Renal cortical epithelial cell (primary cell): Measurements from ENCODE around the gene LIN54. TPM values are rescaled to one million over a fixed set of nuclear protein-coding genes. Genes with fewer than 3 reads are reported as not detected.
A peak's percentile ranks its signal among the peaks of the same experiment; 100 is the strongest.

Source experiments
- DNase-seq: peaks from one replicate; pipeline ENCODE4 v3.0.0-alpha.2; 2011; ENCODE audit warnings: low read depth
- total RNA-seq: library from RNA; depleted of rRNA; stranded (reverse); fragments of >200 nt; gene quantifications from 2 replicates; pipeline ENCODE4 v1.2.3, GENCODE V29; 2014

LIN54 gene
- total RNA-seq, 1 donor from 2014 or later = 10.3 TPM

- no peak for DNase-seq
Observed at GRCh38 chr4:82891707-82892466, 118.7 kb downstream of the LIN54 start.

DNA sequence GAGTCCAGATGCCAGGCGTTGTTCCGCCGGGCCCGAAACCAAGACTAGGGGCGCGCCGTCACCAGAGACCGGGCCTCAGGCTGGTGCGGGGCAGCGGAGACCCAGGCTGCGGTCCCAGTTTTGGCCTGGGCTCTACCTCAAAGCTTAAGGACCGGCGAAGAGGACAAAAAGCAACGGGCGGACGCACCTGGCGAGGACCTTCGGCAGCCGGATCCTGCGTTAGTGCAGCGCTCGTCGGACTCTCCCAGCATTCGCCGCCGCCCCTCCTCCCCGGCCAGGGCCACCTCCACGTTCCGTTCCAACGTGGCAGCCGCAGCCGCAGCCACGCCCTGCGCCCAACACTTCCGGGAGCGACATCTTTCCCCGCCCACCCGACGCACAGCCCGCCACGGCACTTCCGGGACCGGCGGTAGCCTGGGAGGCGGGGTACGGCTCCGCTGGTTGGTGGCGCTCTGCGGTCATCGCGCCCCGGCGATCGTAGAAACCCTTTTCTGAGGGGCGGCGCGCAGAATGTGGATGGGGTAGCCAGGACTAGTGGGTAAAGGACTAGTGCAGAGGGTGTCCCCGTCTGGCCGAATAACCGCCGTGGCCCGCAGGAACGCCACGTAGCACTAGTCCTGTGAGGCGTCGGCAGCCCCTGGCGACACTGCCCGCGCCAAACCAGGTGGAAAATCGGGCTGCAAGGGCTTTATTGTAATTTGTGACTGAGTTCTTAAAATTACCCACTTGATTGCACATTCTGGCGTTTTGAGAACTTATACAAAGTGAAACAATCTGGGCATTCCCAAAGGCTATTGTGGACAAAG, 119.5 kb downstream of the LIN54 start, which contains the start of gene SEC31A:
Gene SEC31A, minus strand, starts transcription at position 253 of the 806 bp plus-strand sequence. CDS start 9,217 bp downstream, outside the sequence.
- peak; percentile 80 for DNase-seq

DNA sequence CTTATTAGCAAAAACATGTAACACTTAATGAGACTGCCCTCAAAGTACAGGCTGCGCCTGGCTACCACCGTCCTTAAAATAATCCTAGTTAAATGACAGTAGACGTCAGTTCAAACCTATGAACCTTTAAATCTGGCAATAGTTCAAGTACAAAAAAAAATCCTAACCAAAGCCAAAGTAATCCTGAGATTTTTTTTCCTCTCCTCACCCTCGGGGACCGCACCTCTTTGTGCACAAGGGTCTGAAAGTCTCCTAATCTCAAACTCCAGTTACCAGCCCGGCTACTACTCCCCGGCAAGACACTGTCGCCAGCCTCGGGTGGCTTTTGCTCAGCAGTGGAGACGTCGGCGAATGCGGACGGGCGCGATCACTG, 120.1 kb downstream of the LIN54 start:
- no peak for DNase-seq

GRCh38 chr4:82889287-82889686, 121.3 kb downstream of the LIN54 start:
- no peak for DNase-seq

GRCh38 chr4:82886147-82886942, 124.3 kb downstream of the LIN54 start:
- peak; percentile 51 for DNase-seq

- DNase-seq = no peak
Observed at GRCh38 chr4:82885410-82885809, 125.2 kb downstream of the LIN54 start.

Other genes starting within 250 kb of the LIN54 start
- gene SCD5, start 212.0 kb downstream of the LIN54 start, total RNA-seq = 57.4 and 84.9 TPM in 2 replicates
- gene SEC31A, start 119.7 kb downstream of the LIN54 start, total RNA-seq = 240 and 381 TPM in 2 replicates
- gene THAP9, start 110.1 kb downstream of the LIN54 start, total RNA-seq = 6.6 and 10.1 TPM in 2 replicates
- 80.6 and 89.5 TPM in 2 replicates for gene COPS4, start 24.4 kb upstream of the LIN54 start, total RNA-seq
- gene PLAC8, start 103.9 kb upstream of the LIN54 start, total RNA-seq = 0.35 and 4.8 TPM in 2 replicates